PC-3 (cell line): ENCODE measurements around the gene KRT33A. TPM values are rescaled to one million over a fixed set of nuclear protein-coding genes. Genes with fewer than 3 reads are reported as not detected.

ENCODE experiments used
- ATAC-seq: fragments of 200-7000 bp; cut with Tn5 transposase; 2 replicates; pipeline ENCODE4 v1.9.1; 2020; ENCODE audit warnings: mild to moderate bottlenecking, moderate library complexity
- BruUV-seq: library from RNA; stranded (reverse); fragments of 400-500 nt; replicated peaks from 2 replicates; lab custom pipeline; 2021; lab: Mats Ljungman, UMichigan
- CTCF ChIA-PET: fragments of 300-600 bp; sonication (Branson Sonifier 250); formaldehyde crosslinking; loops from one replicate; lab custom pipeline; 2022; ENCODE audit warnings: antibody characterized with exemption; lab: Charles Lee
- POLR2A ChIA-PET: fragments of 300-600 bp; sonication (Branson Sonifier 250); formaldehyde crosslinking; loops from one replicate; lab custom pipeline; 2022; ENCODE audit warnings: antibody characterized with exemption; ENCODE audit not compliant: unreplicated experiment; lab: Charles Lee
- DNase-seq: peaks from one replicate; pipeline ENCODE4 v3.0.0-alpha.2; 2015
- H2AFZ ChIP-seq: fragments of 300-600 bp; sonication (generic); 2 replicates; pipeline ENCODE4 v1.6.0; 2016; ENCODE audit warnings: antibody characterized with exemption, low read length
- H3F3A ChIP-seq: fragments of 300-600 bp; sonication (generic); one replicate; pipeline ENCODE4 v1.6.0; 2017; ENCODE audit warnings: antibody characterized with exemption, low read length, control low read depth, mild to moderate bottlenecking; ENCODE audit not compliant: unreplicated experiment
- H3K27ac ChIP-seq: fragments of 300-600 bp; sonication (generic); 2 replicates; pipeline ENCODE4 v1.5.1; 2016; ENCODE audit warnings: mild to moderate bottlenecking, low read length
- H3K27me3 ChIP-seq: fragments of 300-600 bp; sonication (generic); 2 replicates; pipeline ENCODE4 v1.6.1; 2016; ENCODE audit warnings: low read length, mixed read lengths
- H3K36me3 ChIP-seq: fragments of 300-600 bp; sonication (generic); 2 replicates; pipeline ENCODE4 v1.6.1; 2016; ENCODE audit warnings: low read depth, mixed run types, low read length, mixed read lengths
- H3K4me1 ChIP-seq: fragments of 300-600 bp; sonication (generic); 2 replicates; pipeline ENCODE4 v1.5.1; 2016; ENCODE audit warnings: low read length; ENCODE audit not compliant: insufficient read depth
- H3K4me2 ChIP-seq: fragments of 300-600 bp; sonication (generic); 2 replicates; pipeline ENCODE4 v1.6.0; 2016; ENCODE audit warnings: low read length
- H3K4me3 ChIP-seq: fragments of 300-600 bp; sonication (generic); 2 replicates; pipeline ENCODE4 v1.5.1; 2016; ENCODE audit warnings: mild to moderate bottlenecking, low read length, mixed read lengths
- H3K79me2 ChIP-seq: fragments of 300-600 bp; sonication (generic); 2 replicates; pipeline ENCODE4 v1.6.1; 2017; ENCODE audit warnings: low read length, mixed read lengths
- H3K9ac ChIP-seq: fragments of 300-600 bp; sonication (generic); 2 replicates; pipeline ENCODE4 v1.6.0; 2016; ENCODE audit warnings: mild to moderate bottlenecking, low read length
- H3K9me2 ChIP-seq: fragments of 300-600 bp; sonication (generic); replicated peaks from 2 replicates; pipeline ENCODE4 v1.6.1; 2016; ENCODE audit warnings: mixed run types, low read length, mixed read lengths
- H3K9me3 ChIP-seq: fragments of 300-600 bp; sonication (generic); 2 replicates; pipeline ENCODE4 v1.6.1; 2016; ENCODE audit warnings: low read length, mixed read lengths
- H4K20me1 ChIP-seq: fragments of 300-600 bp; sonication (generic); 2 replicates; pipeline ENCODE4 v1.6.1; 2016; ENCODE audit warnings: low read length, mixed read lengths
- CTCF ChIP-seq: fragments of 300-600 bp; sonication (generic); conservative IDR thresholded peaks from 2 replicates; pipeline ENCODE4 v1.5.1; 2017; ENCODE audit warnings: antibody characterized with exemption, low read depth, mild to moderate bottlenecking, low read length
- EZH2 ChIP-seq: fragments of 300-600 bp; sonication (generic); IDR thresholded peaks from one replicate; pipeline ENCODE4 v1.6.1; 2017; ENCODE audit warnings: antibody characterized with exemption, mild to moderate bottlenecking, low read length; ENCODE audit not compliant: unreplicated experiment
- EZH2phosphoT487 ChIP-seq: fragments of 300-600 bp; sonication (generic); IDR thresholded peaks from 2 replicates; pipeline ENCODE4 v1.6.1; 2018; ENCODE audit warnings: mild to moderate bottlenecking, antibody characterized with exemption, low read length, borderline replicate concordance
- intact Hi-C: fragments of 100-400 bp; cut with micrococcal nuclease; formaldehyde crosslinking; loops from 2 replicates; pipeline ENCODE4 v1.9.0; 2023
- total RNA-seq: library from RNA; depleted of rRNA; stranded (reverse); fragments of >200 nt; gene quantifications from 2 replicates; pipeline ENCODE4 v1.2.3, GENCODE V29; 2014

Gene KRT33A
- total RNA-seq, 1 experiment from 2014 or later = not detected

DNA sequence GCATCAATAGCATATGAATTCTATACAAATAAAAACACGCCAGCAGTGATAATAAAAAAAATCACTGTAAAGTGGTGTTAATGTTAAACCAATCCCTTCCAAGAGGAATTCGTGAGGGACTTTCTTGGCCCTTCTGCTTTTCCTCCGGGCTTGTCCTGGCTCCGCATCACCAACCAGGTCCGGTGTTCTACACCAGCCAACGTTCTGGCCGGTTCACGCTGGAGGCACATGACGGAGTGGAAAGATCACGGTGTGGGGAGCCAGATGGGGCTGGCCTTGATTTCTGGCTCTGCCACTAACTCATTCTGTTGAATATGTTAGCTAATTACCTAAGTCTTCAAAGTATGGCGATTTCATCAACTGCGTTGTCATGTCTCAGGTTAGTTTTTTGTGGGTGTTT lies 46.5 kb downstream of the KRT33A start:
- CTCF ChIA-PET = no interaction called here
- no peak overlapping the region for H3K27ac ChIP-seq
- H3K9me2 ChIP-seq = no peaks in the 10 kb centered on the region
- H3K4me1 ChIP-seq = no peaks in the 10 kb centered on the region
- H3K9ac ChIP-seq = no peak overlapping the region
- H3K4me3 ChIP-seq = no peak overlapping the region
- ATAC-seq (no peak), DNase-seq (no peak)
- TF ChIP-seq CTCF (no peak), EZH2 (no peak), EZH2phosphoT487 (no peak)
- no peak overlapping the region for H2AFZ ChIP-seq
- H3K9me3 ChIP-seq = no peaks in the 10 kb centered on the region
- POLR2A ChIA-PET = no interaction called here
- H3K79me2 ChIP-seq = no peaks in the 10 kb centered on the region
- H4K20me1 ChIP-seq = no peaks in the 10 kb centered on the region
- H3K27me3 ChIP-seq = no peaks in the 10 kb centered on the region
- H3K36me3 ChIP-seq = no peaks in the 10 kb centered on the region
- intact Hi-C loops = no loop called here
- no TSS peak for BruUV-seq
- H3K4me2 ChIP-seq = no peak overlapping the region
- no peaks in the 10 kb centered on the region for H3F3A ChIP-seq

- no peak overlapping the region for H3K9ac ChIP-seq
- no peak overlapping the region for H3K27ac ChIP-seq
- ATAC-seq (no peak), DNase-seq (no peak)
- intact Hi-C loops = no loop called here
- TF ChIP-seq EZH2phosphoT487 (no peak), EZH2 (no peak), CTCF (no peak)
- no peaks in the 10 kb centered on the region for H3K9me3 ChIP-seq
- no peaks in the 10 kb centered on the region for H3K27me3 ChIP-seq
- no peaks in the 10 kb centered on the region for H3K79me2 ChIP-seq
- H3F3A ChIP-seq = no peaks in the 10 kb centered on the region
- no TSS peak for BruUV-seq
- H3K4me2 ChIP-seq = no peak overlapping the region
- H3K4me3 ChIP-seq = no peak overlapping the region
- no peaks in the 10 kb centered on the region for H3K9me2 ChIP-seq
- no peak overlapping the region for H2AFZ ChIP-seq
- no peaks in the 10 kb centered on the region for H3K4me1 ChIP-seq
- POLR2A ChIA-PET = no interaction called here
- CTCF ChIA-PET = no interaction called here
- no peaks in the 10 kb centered on the region for H3K36me3 ChIP-seq
- H4K20me1 ChIP-seq = no peaks in the 10 kb centered on the region
These were observed 47.6 kb downstream of the KRT33A start for GRCh38 chr17:41302981-41303380.

DNA sequence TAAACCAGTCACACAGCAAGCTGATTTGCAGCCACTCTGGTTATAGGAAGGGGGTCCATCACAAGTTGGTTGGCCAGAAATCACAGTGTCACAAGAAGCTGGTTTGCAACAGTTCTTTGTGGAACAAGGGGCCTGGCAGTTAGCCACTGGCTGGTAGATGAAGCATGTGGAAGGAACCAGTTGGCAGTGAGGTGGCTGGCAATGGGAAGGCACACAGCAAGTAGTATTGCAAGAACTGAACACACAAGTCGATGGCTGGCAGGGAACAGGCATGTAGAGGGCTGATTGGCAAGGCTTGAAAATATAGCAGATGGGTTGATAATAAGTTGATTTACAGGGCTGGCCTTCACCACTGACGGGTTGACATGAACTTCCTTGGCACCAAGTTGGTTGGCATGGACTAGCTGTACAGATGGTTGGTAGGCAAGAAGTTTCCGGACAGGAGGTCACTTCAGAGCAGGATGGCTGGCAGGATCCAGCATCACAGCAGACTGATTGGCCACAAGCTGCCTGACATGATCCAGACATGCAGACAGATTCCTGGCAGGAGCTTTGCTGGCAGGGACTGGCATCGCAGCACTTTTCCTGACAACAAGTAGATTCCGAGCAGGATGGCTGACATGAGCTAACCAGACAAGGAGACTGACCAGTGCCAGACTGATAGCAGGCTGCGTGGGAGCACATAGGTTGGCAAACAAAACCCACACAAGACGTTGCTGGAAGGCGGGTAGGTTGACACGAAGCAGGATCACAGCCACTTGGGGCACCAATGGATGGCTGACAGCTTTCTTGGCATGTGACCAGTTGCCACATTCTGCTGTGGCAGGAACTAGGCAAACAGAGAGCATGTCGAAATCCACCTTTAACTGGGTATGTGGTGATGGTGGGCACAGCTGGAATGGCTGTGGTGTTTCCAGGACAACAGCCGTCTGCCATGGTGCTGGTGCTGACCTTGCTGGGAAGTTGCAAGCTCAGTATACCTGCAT lies 48.4 kb downstream of the KRT33A start, which contains the start of gene KRTAP29-1:
Gene KRTAP29-1 (minus strand): TSS at position 936 of the 986 bp plus-strand sequence. CDS start 0 bp downstream, at position 936.
- H3K27ac ChIP-seq = no peak within 1 kb of the TSS
- CTCF ChIA-PET = no interaction called here
- H3K27me3 ChIP-seq = no peaks in the 10 kb centered on the region
- no peaks in the 10 kb centered on the region for H3K36me3 ChIP-seq
- DNase-seq = no peak
- intact Hi-C loops = no loop called here
- H3K9me2 ChIP-seq = no peaks in the 10 kb centered on the region
- no peaks in the 10 kb centered on the region for H3K4me1 ChIP-seq
- H3F3A ChIP-seq = no peaks in the 10 kb centered on the region
- no peaks in the 10 kb centered on the region for H3K79me2 ChIP-seq
- H3K4me2 ChIP-seq = no peak within 1 kb of the TSS
- POLR2A ChIA-PET = no interaction called here
- TF ChIP-seq EZH2phosphoT487 = no peak
- H4K20me1 ChIP-seq = no peaks in the 10 kb centered on the region
- no TSS peak for BruUV-seq
- H2AFZ ChIP-seq = no peak within 1 kb of the TSS
- H3K9ac ChIP-seq = no peak within 1 kb of the TSS
- no peak within 1 kb of the TSS for H3K4me3 ChIP-seq
- no peak for ATAC-seq
- no peaks in the 10 kb centered on the region for H3K9me3 ChIP-seq
